ENCODE data around the gene SRSF9. TPM values are rescaled to one million over a fixed set of nuclear protein-coding genes. Genes with fewer than 3 reads are reported as not detected.
"Not testable (repeated sequence)": the region's sequence is repeated elsewhere in the genome, so short reads cannot be mapped to it uniquely, and the experiment has no call there.

The SRSF9 gene
- total RNA-seq, 1 donor from 2014 or later = 92.3 TPM

- no peak for DNase-seq
Measured at GRCh38 chr12:120447992-120448391, 21.6 kb downstream of the SRSF9 start.

DNA sequence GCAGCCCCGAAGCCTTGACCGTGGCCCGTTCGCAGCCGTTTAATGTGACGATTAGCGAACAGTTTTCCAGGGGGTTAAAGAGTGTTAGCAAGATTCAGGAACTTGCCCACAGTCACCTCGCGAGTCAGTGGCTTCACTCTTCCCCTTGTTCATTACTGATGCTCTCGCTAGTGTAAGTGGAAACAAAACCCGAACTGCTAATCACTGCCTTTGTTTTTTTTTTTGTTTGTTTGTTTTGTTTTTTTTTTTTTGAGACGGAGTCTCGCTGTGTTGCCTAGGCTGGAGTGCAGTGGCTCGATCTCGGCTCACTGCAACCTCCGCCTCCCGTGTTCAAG, 22.7 kb downstream of the SRSF9 start:
- not testable (repeated sequence) for DNase-seq

GRCh38 chr12:120445911-120446843, 23.4 kb downstream of the SRSF9 start, which contains the start of the genes GATC and TRIAP1:
TSS of gene GATC (plus strand) at chr12:120446444. CDS start at chr12:120446481, 37 bp downstream.
TSS of gene TRIAP1 (minus strand) at chr12:120446384. CDS start at chr12:120446372, 12 bp downstream.
- peak; percentile 92 for DNase-seq

DNA sequence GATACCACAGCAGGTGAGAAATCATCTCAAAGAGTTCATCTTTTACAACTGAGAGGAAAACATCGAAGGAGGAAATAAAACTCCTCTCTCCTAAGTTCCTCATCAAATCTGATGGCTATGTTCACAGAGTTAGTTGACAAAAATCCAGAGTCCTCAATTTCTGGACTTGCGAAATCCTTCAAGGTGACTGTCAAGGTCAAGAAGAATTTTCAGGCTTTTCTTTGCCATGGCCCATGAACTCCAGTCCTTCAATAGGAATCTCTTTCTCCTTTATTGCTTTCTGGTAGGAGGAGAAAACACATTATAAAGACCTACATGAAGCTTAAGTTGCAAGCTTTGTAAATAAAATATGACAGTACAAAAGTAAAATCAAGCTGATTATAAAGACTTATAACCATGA, 24.9 kb downstream of the SRSF9 start:
- no peak for DNase-seq

- DNase-seq = peak; percentile 71
Measured at GRCh38 chr12:120439646-120440247, 29.8 kb downstream of the SRSF9 start.

DNA sequence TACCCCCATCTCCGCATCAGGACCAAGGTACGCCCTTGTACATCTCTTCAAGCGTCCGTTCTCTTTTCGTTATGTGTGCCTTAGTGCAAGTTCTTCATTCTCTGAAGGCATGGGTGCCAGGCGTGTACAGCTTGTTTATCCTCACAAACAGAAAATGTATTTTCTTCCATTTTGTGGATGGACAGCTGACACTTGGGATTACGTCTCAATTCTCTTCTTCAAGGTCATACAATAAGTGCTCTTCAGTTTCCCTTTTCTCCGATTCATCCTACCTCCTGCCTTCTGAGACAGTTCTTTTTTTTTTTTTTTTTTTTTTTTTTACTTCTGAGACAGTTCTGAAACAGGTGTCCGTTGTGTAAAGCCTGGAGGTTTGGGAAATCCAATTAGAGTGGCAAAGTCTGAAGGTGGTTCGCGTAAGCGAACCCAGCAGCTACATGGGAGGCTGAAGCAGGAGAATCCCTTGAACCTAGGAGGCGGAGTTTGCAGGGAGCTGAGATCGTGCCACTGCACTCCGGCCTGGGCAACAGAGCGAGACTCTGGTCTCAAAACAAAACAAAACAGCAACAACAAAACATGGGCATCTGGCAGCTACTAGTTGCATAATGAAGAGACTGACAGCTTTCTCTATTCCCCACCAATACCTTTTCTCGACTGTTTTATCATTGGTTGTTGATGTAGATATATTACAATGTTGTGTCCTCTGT, 30.9 kb downstream of the SRSF9 start:
- DNase-seq = no peak

DNA sequence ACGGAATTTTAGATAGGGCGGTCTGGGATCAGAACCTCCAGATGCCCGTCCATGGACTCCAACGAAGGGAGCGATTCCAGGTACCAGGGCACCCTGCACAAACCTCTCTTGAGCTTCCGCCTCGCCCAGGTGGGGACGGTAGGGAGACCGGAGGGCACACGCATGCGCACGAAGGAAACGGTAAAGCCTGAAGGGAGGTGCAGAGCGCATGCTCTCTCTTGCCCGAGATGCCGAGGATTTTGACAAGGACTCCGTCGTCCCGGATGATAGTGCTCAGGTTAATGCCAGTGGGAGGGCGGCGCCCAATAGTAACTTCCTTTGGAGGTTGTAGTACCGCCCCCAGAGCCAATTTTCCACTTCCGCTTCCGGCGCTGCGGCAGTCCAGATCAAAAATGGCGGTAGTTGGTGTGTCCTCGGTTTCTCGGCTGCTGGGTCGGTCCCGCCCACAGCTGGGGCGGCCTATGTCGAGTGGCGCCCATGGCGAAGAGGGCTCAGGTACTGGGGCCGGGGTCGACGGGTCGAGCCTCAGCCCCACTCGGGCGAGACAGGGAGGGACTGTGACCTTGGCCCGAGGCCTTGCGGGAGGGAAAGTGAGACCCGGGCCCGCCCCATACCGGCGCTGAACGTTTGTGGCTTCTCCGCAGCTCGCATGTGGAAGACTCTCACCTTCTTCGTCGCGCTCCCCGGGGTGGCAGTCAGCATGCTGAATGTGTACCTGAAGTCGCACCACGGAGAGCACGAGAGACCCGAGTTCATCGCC, 31.6 kb downstream of the SRSF9 start, which contains the start of gene COX6A1:
COX6A1 (plus strand) TSS at position 379 of the 760 bp plus-strand sequence; CDS start at position 393, 14 bp downstream.
- DNase-seq = peak; percentile 99

GRCh38 chr12:120432772-120433525, 36.6 kb downstream of the SRSF9 start:
- no peak for DNase-seq

DNA sequence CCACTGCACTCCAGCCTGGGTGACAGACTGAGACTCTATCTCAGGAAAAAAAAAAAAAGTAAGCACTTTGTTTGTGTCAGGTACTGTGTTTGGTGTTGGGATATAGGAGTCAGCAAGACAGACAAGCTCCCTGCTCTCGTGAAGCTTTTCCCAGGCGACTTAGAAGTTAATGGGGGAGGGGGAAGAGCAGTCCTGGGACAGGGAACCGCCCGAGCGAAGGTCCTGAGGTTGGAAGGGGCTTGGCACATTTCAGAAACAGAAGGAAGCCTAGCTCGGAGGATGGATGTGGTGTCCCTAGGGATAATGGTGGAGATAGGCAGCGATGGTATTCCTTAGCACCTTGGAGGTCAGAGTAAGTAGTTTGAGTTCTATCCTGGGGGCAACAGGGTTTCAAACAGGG, 40.2 kb downstream of the SRSF9 start:
- no peak for DNase-seq

GRCh38 chr12:120428597-120429229, 40.8 kb downstream of the SRSF9 start:
- DNase-seq = no peak

GRCh38 chr12:120425797-120426196, 43.8 kb downstream of the SRSF9 start:
- no peak for DNase-seq

- DNase-seq = no peak
Measured at GRCh38 chr12:120422892-120423456, 46.6 kb downstream of the SRSF9 start.

DNA sequence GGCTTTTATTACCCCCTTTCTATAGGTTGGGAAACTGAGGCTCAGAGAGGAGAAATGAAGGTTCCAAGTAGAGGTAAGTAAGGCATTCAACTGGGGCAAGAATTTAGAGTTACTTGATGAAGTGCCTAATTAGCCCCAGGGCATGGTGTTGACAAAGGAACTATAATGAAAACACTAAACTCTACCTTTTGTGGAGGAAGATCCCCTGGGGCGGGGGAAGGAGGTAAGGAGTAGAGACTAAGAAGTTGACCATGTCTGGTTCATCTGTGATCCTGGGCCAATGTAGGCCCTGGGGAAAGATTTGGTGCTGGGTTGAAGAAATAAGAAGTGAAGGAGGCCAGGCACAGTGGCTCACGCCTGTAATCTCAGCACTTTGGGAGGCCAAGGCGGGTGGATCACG, 47.8 kb downstream of the SRSF9 start:
- no peak for DNase-seq

GRCh38 chr12:120417917-120418580, 51.5 kb downstream of the SRSF9 start:
- DNase-seq = no peak

DNA sequence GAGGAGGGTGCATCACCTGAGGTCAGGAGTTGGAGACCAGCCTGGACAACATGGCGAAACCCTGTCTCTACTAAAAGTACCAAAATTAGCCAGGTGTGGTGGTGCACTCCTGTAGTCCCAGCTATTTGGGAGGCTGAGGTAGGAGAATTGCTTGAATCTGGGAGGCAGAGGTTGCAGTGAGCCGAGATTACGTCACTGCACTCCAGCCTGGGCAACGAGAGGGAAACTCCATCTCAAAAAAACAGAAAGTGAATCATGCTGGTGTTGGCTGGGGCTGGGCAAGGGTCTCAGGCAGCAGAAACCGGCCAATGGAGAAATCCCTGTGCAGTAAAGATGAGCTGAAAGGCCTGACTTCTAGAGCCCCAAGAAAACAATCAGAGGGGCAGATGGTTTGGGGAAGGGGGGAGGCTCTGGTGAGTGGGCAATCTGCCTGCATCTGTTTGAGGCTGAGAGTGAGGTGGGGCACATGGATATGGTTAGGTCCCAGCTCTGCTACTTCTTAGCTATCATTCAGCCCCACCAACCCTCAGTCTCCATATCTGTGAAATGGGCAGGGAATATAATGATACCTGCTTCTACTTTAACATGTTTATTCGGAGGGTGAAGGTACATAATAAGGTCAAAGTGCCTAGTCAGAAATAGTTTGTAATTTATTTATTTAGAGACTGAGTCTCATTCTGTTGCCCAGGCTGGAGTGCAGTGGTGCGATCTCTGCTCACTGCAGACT, 52.9 kb downstream of the SRSF9 start:
- no peak for DNase-seq

DNA sequence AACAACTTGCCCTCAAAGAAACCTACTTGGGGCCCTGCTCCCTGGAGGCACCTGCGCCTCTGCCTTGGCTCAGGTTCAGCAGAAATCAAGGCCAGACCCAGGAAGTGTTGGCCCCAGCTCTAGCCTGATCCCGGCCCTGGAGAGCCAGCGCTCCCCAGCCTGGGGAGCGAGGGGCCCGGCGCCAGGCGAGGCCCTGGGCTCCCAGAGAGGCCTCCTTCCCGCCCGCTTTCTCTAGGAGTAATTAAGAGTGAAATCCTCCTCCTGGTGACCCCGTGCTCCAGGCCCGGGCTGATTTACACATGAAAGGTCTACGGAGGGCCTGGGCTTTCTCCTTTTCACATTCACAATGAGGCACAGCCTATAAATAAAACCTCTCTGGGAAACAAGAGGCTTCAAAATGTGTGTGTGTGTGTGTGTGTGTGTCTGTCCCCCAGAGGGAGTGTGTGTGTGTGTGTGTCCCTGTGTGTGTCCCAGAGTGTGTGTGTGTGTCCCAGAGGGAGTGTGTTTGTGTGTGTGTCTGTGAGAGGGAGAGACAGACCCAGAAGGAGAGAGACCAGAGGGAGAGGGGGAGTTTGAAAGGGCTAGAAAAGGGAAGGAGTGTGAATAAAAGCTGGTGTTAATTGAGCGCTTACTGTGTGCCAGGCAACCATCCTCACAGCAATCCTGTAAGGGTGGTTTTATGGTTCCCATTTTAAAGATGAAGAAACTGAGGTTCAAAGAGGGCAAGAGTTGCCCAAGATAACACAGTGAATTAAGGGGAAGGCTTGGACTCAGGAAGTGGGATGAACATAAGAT, 55.5 kb downstream of the SRSF9 start:
- no peak for DNase-seq

GRCh38 chr12:120412421-120412820, 57.1 kb downstream of the SRSF9 start:
- no peak for DNase-seq
